Tibial nerve (tissue), 4 donors: ENCODE measurements around the gene TLE3.

Source experiments
- EP300 ChIP-seq, 2 donors: sonication (generic); formaldehyde crosslinking; IDR thresholded peaks; one replicate each; pipeline ENCODE4 v1.6.1; 2017; ENCODE audit warnings: antibody characterized with exemption in 2 of 2, mild to moderate bottlenecking in 1 of 2
- POLR2A ChIP-seq, 2 donors: fragments of 450-650 bp; IDR thresholded peaks; one replicate each; pipeline ENCODE4 v1.6.1; 2017; ENCODE audit warnings: antibody characterized with exemption in 2 of 2, mild to moderate bottlenecking in 2 of 2, moderate library complexity in 2 of 2
- TF ChIP-seq, protein P1 (sequence below), 5 experiments: fragments of 200-600 bp in 3 of 5; fragments of 450-650 bp in 2 of 5; sonication (generic) in 3 of 5; IDR thresholded peaks; one replicate each; pipeline ENCODE4 v1.5.1; 2016 to 2019; ENCODE audit warnings: antibody characterized with exemption in 5 of 5, mild to moderate bottlenecking in 3 of 5, moderate library complexity in 2 of 5

DNA sequence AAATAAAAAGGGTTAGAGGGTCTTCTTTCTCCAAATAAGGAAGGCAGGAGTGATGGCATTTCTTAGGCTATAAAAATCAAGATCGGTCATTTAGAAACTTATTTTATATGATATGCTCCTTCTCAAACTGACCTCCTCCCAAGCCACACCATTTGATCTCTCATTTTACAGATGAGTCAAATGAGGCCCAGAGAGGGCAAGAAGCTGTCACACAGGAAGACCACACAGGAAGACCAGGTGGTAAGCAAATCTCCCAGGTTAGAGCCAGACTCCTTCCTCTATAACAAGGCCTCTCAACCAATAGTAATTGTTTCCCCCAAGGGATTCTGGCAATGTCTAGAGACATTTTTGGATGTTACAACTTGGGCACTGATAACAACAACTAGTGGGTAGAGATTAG is 13.8 kb downstream of the TLE3 start:
- TF ChIP-seq, protein P1, sequence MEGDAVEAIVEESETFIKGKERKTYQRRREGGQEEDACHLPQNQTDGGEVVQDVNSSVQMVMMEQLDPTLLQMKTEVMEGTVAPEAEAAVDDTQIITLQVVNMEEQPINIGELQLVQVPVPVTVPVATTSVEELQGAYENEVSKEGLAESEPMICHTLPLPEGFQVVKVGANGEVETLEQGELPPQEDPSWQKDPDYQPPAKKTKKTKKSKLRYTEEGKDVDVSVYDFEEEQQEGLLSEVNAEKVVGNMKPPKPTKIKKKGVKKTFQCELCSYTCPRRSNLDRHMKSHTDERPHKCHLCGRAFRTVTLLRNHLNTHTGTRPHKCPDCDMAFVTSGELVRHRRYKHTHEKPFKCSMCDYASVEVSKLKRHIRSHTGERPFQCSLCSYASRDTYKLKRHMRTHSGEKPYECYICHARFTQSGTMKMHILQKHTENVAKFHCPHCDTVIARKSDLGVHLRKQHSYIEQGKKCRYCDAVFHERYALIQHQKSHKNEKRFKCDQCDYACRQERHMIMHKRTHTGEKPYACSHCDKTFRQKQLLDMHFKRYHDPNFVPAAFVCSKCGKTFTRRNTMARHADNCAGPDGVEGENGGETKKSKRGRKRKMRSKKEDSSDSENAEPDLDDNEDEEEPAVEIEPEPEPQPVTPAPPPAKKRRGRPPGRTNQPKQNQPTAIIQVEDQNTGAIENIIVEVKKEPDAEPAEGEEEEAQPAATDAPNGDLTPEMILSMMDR (IDR thresholded peaks at IDR 0.05): no peak
- TF ChIP-seq EP300 (IDR thresholded peaks at IDR 0.05) (no peak), POLR2A (IDR thresholded peaks at IDR 0.05) (no peak)
